Activated CD8-positive, alpha-beta T cell treated with anti-CD3 and anti-CD28 coated beads for 36 hours (primary cell): ENCODE results near the gene UBAC2. TPM values are rescaled to one million over a fixed set of nuclear protein-coding genes. Genes with fewer than 3 reads are reported as not detected.

Experiments
- ATAC-seq: fragments of 200-7000 bp; cut with Tn5 transposase; one replicate; pipeline ENCODE4 v1.10.0; 2021; ENCODE audit warnings: mild to moderate bottlenecking, moderate library complexity
- CTCF ChIA-PET: fragments of 350-600 bp; sonication (Branson Sonifier 250); formaldehyde crosslinking; loops from one replicate; lab custom pipeline; 2021; ENCODE audit warnings: antibody characterized with exemption; lab: Charles Lee
- POLR2A ChIA-PET: fragments of 350-600 bp; sonication (Branson Sonifier 250); formaldehyde crosslinking; loops from one replicate; lab custom pipeline; 2021; ENCODE audit warnings: antibody characterized with exemption; lab: Charles Lee
- DNase-seq: peaks from one replicate; pipeline ENCODE4 v3.0.0-alpha.2; 2020
- H3K27ac Mint-ChIP-seq: one replicate; pipeline ENCODE4 v1.8.0; 2021; ENCODE audit warnings: mild to moderate bottlenecking, mixed read lengths
- H3K27me3 Mint-ChIP-seq: one replicate; pipeline ENCODE4 v1.8.0; 2021; ENCODE audit warnings: mixed read lengths
- H3K36me3 Mint-ChIP-seq: one replicate; pipeline ENCODE4 v1.8.0; 2021; ENCODE audit warnings: low read depth, mixed read lengths
- H3K4me1 Mint-ChIP-seq: one replicate; pipeline ENCODE4 v1.8.0; 2021; ENCODE audit warnings: low read depth, mixed read lengths
- H3K4me3 Mint-ChIP-seq: one replicate; pipeline ENCODE4 v1.8.0; 2021; ENCODE audit warnings: mild to moderate bottlenecking, moderate library complexity, mixed read lengths
- H3K9me3 Mint-ChIP-seq: one replicate; pipeline ENCODE4 v1.8.0; 2021; ENCODE audit warnings: mixed read lengths
- CTCF ChIP-seq: fragments of 200-600 bp; IDR thresholded peaks from one replicate; pipeline ENCODE4 v1.8.0; 2022; ENCODE audit warnings: antibody characterized with exemption, mild to moderate bottlenecking
- intact Hi-C: fragments of 100-400 bp; cut with micrococcal nuclease; formaldehyde crosslinking; loops from one replicate; pipeline ENCODE4 v1.10.0; 2022
- total RNA-seq, 2 experiments: library from RNA; stranded (reverse); gene quantifications; one replicate each; pipeline ENCODE4 v1.2.3, GENCODE V29; 2021

UBAC2 gene
- total RNA-seq, 2 experiments from 2014 or later: 63.7 to 68.4 TPM

- Mint-ChIP-seq H3K27ac (peak overlapping the region; percentile 82), H3K4me3 (peak overlapping the region; percentile 72), H3K27me3 (no peaks in the 10 kb centered on the region), H3K9me3 (no peaks in the 10 kb centered on the region), H3K36me3 (peaks cover 8% of the 10 kb centered on the region), H3K4me1 (peaks cover 88% of the 10 kb centered on the region)
- no peak for ATAC-seq
- DNase-seq: peak; percentile 21
- intact Hi-C loops: no loop called here
- POLR2A ChIA-PET: interaction anchor here (1.1 to 3.0 kb wide), 3 partner anchors 13 to 150 kb away, joined by 3 to 23 read pairs (median 5); no protein-coding TSS in a partner anchor
- CTCF ChIA-PET: interaction anchor here (0.9 to 12.5 kb wide), 5 partner anchors 9 to 152 kb away, joined by 3 to 162 read pairs (median 13); no protein-coding TSS in a partner anchor
- TF ChIP-seq CTCF: no peak
Measured at GRCh38 chr13:99421271-99421670, 220.6 kb downstream of the UBAC2 start.

GRCh38 chr13:99421758-99422585 lies 221.3 kb downstream of the UBAC2 start:
- ChIA-PET POLR2A (interaction anchor here (1.2 to 1.5 kb wide), 2 partner anchors 13 to 221 kb away, joined by 3 to 4 read pairs; partner anchors contain the start of gene UBAC2), CTCF (interaction anchor here (0.9 to 12.5 kb wide), 6 partner anchors 11 to 115 kb away, joined by 3 to 162 read pairs (median 4); partner anchors contain the start of gene GPR183)
- peaks cover 8% of the 10 kb centered on the region for H3K36me3 Mint-ChIP-seq
- H3K9me3 Mint-ChIP-seq: no peaks in the 10 kb centered on the region
- intact Hi-C loops: no loop called here
- H3K4me1 Mint-ChIP-seq: peaks cover 85% of the 10 kb centered on the region
- H3K27ac Mint-ChIP-seq: peak overlapping the region; percentile 82
- peak overlapping the region; percentile 72 for H3K4me3 Mint-ChIP-seq
- peak; percentile 44 for DNase-seq
- ATAC-seq: peak; percentile 11
- H3K27me3 Mint-ChIP-seq: no peaks in the 10 kb centered on the region
- TF ChIP-seq CTCF: no peak

- ChIA-PET CTCF (interaction anchor here (1.0 to 12.5 kb wide), 6 partner anchors 11 to 246 kb away, joined by 3 to 162 read pairs (median 4); partner anchors contain the start of gene GPR183), POLR2A (interaction anchor here (1.2 to 1.5 kb wide), 2 partner anchors 12 to 222 kb away, joined by 3 to 4 read pairs; partner anchors contain the start of gene UBAC2)
- H3K4me3 Mint-ChIP-seq: no peak overlapping the region
- peaks cover under 1% of the 10 kb centered on the region for H3K9me3 Mint-ChIP-seq
- DNase-seq: no peak
- intact Hi-C loops: no loop called here
- H3K4me1 Mint-ChIP-seq: peaks cover 84% of the 10 kb centered on the region
- no peak for TF ChIP-seq CTCF
- H3K27me3 Mint-ChIP-seq: no peaks in the 10 kb centered on the region
- H3K36me3 Mint-ChIP-seq: peaks cover 10% of the 10 kb centered on the region
- ATAC-seq: no peak
- H3K27ac Mint-ChIP-seq: peak overlapping the region; percentile 82
Measured at GRCh38 chr13:99422586-99423220, 222.0 kb downstream of the UBAC2 start.

- intact Hi-C loops: no loop called here
- no peaks in the 10 kb centered on the region for H3K27me3 Mint-ChIP-seq
- CTCF ChIA-PET: interaction anchor here (0.5 to 12.5 kb wide), 7 partner anchors 10 to 249 kb away, joined by 3 to 162 read pairs (median 3); partner anchors contain the start of gene GPR18
- H3K4me1 Mint-ChIP-seq: peaks cover 72% of the 10 kb centered on the region
- peak; percentile 69 for ATAC-seq
- peak overlapping the region; percentile 94 for H3K27ac Mint-ChIP-seq
- no peak for TF ChIP-seq CTCF
- DNase-seq: peak; percentile 88
- H3K4me3 Mint-ChIP-seq: peak overlapping the region; percentile 73
- H3K9me3 Mint-ChIP-seq: peaks cover 5% of the 10 kb centered on the region
- POLR2A ChIA-PET: interaction anchor here (0.7 to 3.0 kb wide), 9 partner anchors 9 to 255 kb away, joined by 3 to 17 read pairs (median 4); no protein-coding TSS in a partner anchor
- H3K36me3 Mint-ChIP-seq: peaks cover 14% of the 10 kb centered on the region
Measured at GRCh38 chr13:99425485-99426341, 225.1 kb downstream of the UBAC2 start.
